ENCODE measurements around the gene SORL1-AS1.

GRCh38 chr11:121414141-121414913 lies 38.4 kb downstream of the SORL1-AS1 start:
- TF ChIP-seq SMC3 (IDR thresholded peaks at IDR 0.05; ENCODE audit: low read depth, low read length) = no peak
- no peak for TF ChIP-seq MAX (IDR thresholded peaks at IDR 0.05; ENCODE audit: low read depth)
- TF ChIP-seq YY1 (IDR thresholded peaks at IDR 0.05; ENCODE audit: low read depth) = no peak
- TF ChIP-seq POLR2AphosphoS5 (IDR thresholded peaks at IDR 0.05; ENCODE audit: low read depth, low read length) = no peak
- TF ChIP-seq CTCF (IDR thresholded peaks at IDR 0.05) = no peak
- TF ChIP-seq FOXJ3 (CRISPR knock-in tag; IDR thresholded peaks at IDR 0.05) = no peak
- no peak for TF ChIP-seq RCOR1 (IDR thresholded peaks at IDR 0.05; ENCODE audit: low read length)
- no peak for TF ChIP-seq EP300 (IDR thresholded peaks at IDR 0.05; ENCODE audit: borderline replicate concordance in 1 of 2, low read depth in 1 of 2, low read length in 1 of 2)
- no peak for TF ChIP-seq TAF1 (IDR thresholded peaks at IDR 0.05; ENCODE audit: borderline replicate concordance, low read depth, low read length)

All from SK-N-SH (cell line).